Fibroblast of the aortic adventitia (primary cell): Measurements from ENCODE around the gene HECW1. TPM values are rescaled to one million over a fixed set of nuclear protein-coding genes. Genes with fewer than 3 reads are reported as not detected.
"Not testable (repeated sequence)": the region's sequence is repeated elsewhere in the genome, so short reads cannot be mapped to it uniquely, and the experiment has no call there.

Experiments used
- DNase-seq: peaks from one replicate; pipeline ENCODE4 v3.0.0-alpha.2; 2010; ENCODE audit warnings: low read depth
- H3K4me3 ChIP-seq: 2 replicates; pipeline ENCODE4 v1.5.1; 2011; ENCODE audit warnings: low read depth, mild to moderate bottlenecking, control low read depth, low read length, moderate library complexity
- CTCF ChIP-seq: IDR thresholded peaks from 2 replicates; pipeline ENCODE4 v1.5.1; 2011; ENCODE audit warnings: mild to moderate bottlenecking, low read length, control low read depth, inconsistent platforms; ENCODE audit not compliant: insufficient read depth
- total RNA-seq: library from RNA; depleted of rRNA; stranded (reverse); fragments of >200 nt; gene quantifications from 2 replicates; pipeline ENCODE4 v1.2.3, GENCODE V29; 2012; ENCODE audit warnings: low replicate concordance

The HECW1 gene
- total RNA-seq, 1 donor = 3.6 TPM

- H3K4me3 ChIP-seq = no peak overlapping the region
- no peak for TF ChIP-seq CTCF
- DNase-seq = no peak
Observed at GRCh38 chr7:43593010-43593409, 480.6 kb downstream of the HECW1 start.

GRCh38 chr7:43594020-43594419, 481.6 kb downstream of the HECW1 start:
- no peak overlapping the region for H3K4me3 ChIP-seq
- no peak for DNase-seq
- TF ChIP-seq CTCF = no peak

GRCh38 chr7:43596426-43596825, 484.0 kb downstream of the HECW1 start:
- not testable (repeated sequence) for H3K4me3 ChIP-seq, DNase-seq

GRCh38 chr7:43600056-43600455, 487.6 kb downstream of the HECW1 start:
- no peak for DNase-seq
- no peak for TF ChIP-seq CTCF
- H3K4me3 ChIP-seq = no peak overlapping the region

- no peak for TF ChIP-seq CTCF
- no peak for DNase-seq
- no peak overlapping the region for H3K4me3 ChIP-seq
Observed at GRCh38 chr7:43602256-43602655, 489.8 kb downstream of the HECW1 start.

GRCh38 chr7:43604251-43604650, 491.8 kb downstream of the HECW1 start:
- TF ChIP-seq CTCF = no peak

GRCh38 chr7:43609097-43609496, 496.6 kb downstream of the HECW1 start:
- no peak for TF ChIP-seq CTCF
- no peak for DNase-seq
- H3K4me3 ChIP-seq = no peak overlapping the region

More at GRCh38 chr7:43604251-43604650, 491.8 kb downstream of the HECW1 start:
- H3K4me3 ChIP-seq = no peak overlapping the region
- no peak for DNase-seq

GRCh38 chr7:43612128-43612527, 499.7 kb downstream of the HECW1 start:
- no peak overlapping the region for H3K4me3 ChIP-seq
- no peak for DNase-seq
- TF ChIP-seq CTCF = no peak
